HS-27A (cell line): ENCODE results near the gene KDF1.
"Not testable (repeated sequence)": the region's sequence is repeated elsewhere in the genome, so short reads cannot be mapped to it uniquely, and the experiment has no call there.

Experiments used
- DNase-seq: peaks from one replicate; pipeline ENCODE4 v3.0.0-alpha.2; 2012; ENCODE audit warnings: low read depth, missing footprints

Gene KDF1

DNA sequence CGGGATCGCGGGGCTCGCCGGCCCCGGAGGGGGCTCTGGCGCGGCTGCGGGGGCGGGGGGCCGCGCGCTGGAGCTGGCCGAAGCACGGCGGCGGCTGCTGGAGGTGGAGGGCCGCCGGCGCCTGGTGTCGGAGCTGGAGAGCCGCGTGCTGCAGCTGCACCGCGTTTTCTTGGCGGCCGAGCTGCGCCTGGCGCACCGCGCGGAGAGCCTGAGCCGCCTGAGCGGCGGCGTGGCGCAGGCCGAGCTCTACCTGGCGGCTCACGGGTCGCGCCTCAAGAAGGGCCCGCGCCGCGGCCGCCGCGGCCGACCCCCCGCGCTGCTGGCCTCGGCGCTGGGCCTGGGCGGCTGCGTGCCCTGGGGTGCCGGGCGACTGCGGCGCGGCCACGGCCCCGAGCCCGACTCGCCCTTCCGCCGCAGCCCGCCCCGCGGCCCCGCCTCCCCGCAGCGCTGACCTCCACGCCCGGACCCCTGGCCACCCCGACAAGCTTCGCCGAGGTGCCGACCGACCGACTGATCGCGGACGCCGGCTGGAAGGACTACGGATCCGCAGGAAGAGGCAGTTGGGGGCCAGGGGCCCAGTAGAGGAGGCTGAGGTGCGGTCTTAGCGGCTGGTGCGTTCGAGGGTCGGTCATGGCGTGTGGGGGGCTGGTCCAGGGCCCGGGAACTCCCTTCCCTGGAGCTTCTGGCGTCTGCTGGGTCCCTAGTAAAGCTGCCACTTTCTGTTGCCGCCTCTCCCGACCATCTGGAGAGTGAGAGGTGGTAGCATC lies 33.9 kb upstream of the KDF1 start:
- no peak for DNase-seq

DNA sequence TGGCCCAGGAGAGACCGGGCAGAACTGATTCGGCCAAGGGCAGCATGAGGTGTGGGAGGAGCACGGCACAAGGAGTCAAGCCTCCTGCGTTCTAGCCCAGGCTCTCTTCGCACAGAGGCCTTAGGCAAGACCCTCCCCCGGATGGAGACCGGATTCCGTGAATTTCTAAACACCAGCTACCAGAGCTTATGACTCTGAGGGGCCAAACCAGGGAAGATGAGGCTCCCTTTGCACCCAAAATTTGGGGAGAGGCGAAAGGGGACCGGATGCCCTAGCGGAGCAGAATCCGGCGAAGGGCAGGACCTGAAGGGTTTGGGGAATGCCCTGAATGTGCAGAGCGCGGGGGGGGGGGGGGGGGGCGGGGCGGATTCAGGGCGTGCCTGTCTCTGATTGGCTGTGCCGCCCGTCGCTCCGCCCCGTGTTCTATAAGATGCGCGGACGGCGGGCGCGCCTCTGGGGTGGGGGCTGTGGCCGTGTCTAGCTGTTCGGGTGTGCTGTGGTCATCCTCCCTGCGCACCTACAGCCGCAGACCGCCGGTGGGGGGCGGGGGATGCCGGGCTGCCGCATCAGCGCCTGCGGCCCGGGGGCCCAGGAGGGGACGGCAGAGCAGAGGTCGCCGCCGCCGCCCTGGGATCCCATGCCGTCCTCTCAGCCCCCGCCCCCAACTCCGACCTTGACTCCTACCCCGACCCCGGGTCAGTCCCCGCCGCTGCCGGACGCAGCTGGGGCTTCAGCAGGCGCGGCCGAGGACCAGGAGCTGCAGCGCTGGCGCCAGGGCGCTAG lies 33.2 kb upstream of the KDF1 start, which contains the start of gene TRNP1:
Gene TRNP1, plus strand, starts transcription at position 456 of the 783 bp plus-strand sequence. Its CDS starts 95 bp downstream, at position 551.
- DNase-seq: peak; percentile 45

DNA sequence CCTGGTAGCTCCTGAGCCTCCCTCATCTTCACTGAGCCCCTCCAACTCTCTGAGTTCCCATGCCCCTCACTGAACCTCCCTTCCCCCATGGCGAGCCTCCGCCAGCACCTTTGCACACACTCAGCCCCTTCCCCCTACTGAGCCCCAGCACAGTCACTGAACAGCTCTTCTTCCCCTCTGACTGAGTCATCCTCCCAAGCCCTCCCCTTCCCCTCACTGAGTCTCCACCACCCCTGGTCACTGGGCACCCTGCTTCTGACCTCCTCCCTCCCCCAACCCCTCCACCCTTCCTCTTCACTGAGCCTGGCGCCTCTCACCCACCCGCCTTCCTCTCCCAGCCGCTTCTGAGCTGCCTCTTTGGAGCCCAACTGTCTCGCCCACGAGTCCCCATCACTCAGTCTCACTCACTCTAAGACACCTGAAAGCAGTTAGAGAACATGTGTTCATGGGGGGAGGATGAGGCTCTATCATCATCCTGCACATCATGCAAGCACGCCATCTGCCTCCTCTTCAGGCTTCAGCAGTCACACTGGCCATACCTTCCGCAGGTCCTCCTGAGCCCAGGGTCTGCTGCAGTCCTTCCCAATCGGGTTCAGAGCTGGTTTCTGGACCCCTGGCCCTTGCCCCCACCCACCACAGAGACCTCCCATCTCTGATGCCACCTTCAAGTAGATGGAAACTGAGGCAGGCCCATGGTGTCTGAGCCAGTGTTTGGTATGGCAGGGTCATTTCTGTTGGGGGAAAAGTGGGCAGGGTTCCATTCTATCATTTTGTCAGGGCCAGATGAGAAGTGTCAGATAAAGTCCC lies 31.2 kb upstream of the KDF1 start:
- no peak for DNase-seq

DNA sequence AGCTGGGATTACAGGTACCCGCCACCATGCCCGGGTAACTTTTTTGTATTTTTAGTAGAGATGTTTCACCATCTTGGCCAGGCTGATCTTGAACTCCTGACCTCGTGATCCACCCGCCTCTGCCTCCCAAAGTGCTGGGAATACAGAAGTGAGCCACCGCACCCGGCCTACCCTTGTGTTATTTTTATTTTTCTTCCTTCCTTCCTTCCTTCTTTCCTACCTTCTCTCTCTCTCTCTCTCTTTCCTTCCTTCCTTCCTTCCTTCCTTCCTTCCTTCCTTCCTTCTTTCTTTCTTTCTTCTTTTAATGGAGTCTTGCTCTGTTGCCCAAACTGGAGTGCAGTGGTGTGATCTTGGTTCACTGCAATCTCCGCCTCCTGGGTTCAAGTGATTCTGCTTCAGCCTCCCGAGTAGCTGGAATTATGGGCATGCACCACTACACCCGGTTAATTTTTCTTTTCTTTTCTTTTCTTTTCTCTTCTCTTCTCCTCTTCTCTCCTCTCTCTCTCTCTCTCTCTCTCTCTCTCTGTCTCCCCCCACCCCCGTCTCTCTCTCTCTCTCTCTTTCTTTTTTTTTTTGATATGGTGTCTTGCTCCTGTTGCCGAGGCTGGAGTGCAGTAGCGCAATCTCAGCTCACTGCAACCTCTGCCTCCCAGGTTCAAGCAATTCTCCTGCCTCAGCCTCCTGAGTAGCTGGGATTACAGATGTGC lies 29.3 kb upstream of the KDF1 start:
- not testable (repeated sequence) for DNase-seq

DNA sequence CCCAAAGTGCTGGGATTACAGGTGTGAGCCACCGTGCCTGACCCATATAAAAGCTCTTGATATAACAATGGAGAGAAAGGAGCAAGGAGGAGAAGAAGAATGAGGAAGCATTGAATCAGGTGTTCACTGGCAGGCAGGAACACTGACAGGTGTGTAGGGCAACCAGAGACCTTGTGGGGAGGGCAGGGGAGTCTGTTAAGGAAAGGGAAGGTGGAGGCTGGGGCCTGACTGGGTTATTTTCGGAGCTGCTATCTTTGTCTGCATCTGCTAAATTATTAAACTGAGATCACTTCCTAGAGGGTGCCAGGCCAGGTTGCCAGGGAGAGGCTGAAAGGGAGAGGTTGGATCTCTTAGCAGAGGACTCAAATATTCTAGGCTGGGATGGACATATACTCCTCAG lies 26.4 kb upstream of the KDF1 start:
- no peak for DNase-seq

DNA sequence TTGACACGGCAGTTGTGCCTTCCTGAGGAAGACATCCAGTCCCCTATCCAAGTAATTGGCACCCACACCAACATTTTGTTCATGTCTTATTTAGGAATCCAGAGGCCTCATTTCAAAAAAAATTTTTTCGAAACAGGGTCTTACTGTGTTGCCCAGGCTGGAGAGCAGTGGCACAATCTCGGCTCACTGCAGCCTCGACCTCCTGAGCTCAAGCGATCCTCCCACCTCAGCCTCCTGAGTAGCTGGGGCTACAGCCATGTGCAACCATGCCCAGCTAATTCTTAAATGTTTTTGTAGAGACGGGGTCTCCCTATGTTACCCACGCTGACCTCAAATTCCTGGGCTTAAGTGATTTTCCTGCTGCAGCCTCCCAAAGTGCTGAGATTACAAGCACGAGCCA lies 24.0 kb upstream of the KDF1 start:
- no peak for DNase-seq

DNA sequence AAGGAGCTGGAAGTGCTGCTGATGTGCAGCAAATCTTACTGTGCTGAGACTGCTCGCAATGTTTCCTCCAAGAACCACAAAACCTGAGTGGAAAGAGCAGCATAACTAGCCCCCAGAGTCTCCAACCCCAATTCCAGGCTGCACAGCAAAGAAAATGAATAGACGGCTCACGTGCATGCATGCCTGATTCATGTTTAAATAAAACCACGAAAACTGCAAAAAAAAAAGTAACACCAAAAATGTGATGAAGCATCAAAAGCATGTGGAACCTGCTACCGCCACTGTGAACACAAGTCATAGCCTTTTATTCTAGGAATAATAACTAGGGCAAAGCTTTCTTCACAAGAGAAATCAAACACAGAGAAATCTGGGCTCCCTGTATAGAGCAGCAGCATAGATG lies 23.6 kb upstream of the KDF1 start:
- no peak for DNase-seq

DNA sequence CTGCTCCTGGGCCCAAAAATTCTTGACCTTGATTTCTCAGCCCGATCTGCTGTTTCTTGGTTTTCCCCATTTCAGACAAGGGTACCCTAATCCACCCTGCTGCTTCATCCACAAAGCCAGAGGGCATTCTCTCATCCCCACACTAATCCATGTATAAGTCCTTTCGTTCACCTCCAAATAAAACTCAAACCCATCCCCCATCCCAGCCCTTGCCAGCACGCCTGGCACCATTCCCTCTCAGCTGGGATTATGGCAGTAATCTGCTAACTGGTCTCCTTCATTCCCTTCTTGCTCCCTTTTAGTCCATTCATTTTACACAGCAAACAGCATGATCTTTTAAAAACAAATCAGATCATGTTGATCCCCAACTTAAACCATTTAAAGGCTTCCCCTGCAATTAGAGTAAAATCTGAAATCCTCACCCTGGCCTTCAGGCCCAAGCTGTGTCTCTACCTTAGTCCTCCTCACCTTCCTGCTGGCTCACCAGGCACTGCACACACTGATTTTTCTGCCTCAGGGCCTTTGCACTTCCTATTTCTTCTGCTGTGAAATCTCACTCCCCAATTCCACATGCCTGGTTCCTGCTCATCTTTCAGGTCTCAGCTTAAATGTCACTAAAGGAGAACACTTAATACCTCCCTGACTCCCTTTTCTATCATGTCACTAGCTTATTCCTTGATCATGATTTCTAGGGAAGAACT lies 21.0 kb upstream of the KDF1 start:
- DNase-seq: no peak

DNA sequence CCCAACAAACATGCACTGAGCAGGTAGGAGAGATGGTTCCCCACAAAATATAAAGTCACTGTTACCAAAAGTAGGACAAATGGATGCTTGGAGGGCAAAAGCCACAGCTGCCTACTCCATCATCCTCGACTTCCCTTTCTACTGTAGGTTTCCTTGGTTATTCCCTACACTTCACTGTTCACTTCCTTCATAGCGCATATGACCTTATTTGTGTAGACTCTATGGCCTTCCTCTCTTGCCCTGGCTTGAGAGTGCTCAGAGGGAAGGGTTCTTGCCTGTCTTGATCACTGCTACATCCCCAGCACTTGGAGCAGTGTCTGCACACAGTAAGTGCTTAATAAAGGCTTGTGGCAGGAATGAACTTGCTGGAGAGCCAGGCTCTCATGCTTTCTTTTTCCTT lies 18.6 kb upstream of the KDF1 start:
- DNase-seq: no peak

DNA sequence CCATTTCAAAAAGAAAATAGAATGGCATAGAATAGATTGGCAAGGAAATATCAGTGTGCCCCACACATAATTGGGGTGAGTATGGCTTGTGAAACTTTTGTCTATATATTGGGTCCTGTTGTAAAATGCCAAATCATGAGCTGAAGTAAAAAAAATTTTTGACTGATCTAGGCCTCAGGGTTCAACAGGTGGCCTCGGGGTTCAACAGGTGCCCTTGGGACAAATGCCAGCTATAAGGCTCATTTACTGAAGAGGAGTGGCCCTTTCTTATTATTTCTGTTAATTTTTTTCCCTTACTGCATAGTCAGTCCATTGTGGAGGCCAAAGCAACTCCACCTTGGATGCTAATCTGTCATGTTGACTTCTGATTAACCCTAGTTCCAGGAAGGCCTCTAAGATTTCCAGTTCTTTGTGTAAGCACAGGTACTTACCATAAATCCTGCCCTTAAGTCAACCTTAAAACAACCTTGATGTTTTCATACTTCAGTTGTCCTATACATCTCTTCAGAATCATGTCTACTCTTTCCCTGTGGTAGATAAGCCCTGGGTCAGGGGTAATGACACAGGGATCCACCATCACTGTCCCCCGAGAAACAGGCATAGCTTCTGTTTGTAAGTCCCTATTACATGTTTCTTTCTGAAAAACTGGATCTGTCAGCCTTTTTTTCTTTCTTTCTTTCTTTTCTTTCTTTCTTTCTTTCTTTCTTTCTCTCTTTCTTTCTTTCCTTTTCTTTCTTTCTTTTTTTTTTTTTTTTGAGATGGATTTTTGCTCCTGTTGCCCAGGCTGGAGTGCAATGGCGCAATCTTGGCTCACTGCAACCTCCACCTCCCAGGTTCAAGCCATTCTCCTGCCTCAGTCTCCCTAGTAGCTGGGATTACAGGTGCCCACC lies 16.6 kb upstream of the KDF1 start:
- no peak for DNase-seq

DNA sequence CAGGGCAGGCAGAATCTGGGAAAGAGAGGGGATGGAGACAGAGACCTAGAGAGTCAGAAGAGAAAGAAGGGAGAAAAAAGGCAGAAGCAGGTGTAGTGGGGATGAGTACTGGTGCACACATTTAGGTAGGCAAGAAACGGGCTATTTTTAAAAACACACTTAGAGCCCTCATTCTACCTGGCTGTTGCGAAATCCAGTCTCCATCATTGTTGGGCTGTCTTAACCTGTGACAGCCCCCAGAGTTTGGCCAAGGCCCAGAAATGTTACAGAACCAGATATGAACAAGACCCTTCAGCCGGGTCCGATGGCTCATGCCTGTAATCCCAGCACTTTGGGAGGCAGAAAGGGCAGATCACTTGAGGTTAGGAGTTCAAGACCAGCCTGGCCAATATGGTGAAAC lies 12.6 kb upstream of the KDF1 start:
- DNase-seq: no peak

DNA sequence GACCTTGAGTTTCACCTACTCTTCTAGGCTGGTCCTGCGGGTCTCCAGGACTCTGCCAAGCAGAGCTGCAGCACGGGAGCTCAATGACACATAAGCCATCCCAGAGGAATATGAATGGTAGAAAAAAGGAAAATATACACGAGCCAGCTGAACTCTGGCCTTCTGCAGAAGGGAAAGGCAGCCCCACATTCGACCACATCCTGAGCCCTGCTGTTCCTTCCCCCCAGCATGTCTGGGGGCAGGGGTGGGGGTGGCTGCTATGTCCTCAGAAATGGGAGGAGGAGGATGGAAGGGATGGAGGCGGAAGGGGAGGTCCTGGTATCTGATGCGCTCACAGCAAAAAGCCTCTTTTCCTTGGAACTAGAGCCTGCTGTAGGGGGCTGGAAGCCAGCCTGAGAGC lies 12.1 kb upstream of the KDF1 start:
- no peak for DNase-seq

DNA sequence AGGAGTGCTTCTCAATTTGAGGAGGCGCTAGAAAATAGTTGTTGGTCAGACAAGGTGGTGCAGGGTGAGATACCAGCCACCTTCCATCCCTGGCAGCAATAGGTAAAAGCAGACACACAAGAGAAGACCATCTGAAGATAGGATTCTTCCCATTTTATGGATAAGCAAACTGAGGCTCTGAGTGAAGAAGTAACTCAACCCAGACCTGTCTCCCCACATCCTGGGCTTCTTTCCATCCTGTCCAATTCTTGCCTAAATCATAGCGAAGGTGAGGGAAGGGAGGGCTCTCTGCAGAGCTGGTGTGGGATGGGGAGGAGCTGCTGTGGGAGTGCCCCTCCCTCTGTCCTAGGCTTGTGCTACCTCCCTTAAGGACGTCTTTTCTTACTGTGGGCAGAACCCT lies 11.3 kb upstream of the KDF1 start:
- no peak for DNase-seq

DNA sequence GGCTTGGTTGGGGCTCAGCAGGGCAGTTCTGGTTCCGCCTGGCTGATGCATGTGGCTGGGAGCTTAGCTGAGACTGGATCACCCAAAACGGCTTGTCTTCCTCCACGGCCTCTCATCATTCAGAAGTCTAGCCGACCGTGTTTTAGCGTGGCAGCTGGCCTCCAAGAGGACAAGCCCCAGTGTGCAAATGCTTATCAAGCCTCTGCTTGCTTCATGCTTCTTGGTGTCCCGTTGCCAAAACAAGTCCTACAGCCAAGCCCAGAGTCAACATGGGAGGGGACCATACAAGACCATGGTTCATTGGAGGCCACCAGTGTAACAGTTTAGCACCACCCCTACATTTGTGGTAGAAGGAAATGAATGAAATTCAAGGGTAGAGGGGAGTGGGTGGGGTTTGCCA lies 10.5 kb upstream of the KDF1 start:
- DNase-seq: no peak

DNA sequence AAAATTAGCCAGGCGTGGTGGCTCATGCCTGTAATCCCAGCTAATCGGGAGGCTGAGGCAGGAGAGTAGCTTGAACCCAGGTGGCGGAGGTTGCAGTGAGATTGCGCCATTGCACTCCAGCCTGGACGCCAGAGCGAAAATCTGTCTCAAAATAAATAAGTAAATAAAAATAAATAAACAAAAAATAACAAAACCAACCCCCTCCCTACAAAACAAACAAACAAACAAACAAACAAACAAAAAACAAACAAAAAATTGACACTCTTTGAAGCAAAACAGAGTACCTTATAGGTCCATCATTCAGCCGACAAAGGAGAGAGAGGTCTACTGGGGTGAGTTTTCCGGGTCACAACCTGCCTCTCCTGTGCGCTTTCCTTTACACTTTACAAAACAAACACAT lies 5.4 kb upstream of the KDF1 start:
- no peak for DNase-seq

DNA sequence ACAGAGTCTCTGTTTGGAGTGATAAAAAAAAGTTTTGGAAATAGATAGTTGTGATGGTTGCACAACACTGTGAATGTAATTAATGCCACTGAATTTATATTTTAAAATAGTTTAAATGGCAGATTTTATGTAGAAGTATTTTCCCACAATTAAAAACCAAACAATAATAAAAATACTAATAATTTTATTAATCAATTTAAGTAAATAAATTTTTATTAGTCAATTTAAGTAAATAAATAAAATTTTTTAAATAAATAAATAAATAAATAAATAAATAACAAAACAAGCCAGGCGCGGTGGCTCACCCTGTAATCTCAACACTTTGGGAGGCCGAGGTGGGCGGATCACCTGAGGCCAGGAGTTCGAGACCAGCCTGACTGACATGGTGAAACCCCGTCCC lies 4.9 kb upstream of the KDF1 start:
- no peak for DNase-seq

DNA sequence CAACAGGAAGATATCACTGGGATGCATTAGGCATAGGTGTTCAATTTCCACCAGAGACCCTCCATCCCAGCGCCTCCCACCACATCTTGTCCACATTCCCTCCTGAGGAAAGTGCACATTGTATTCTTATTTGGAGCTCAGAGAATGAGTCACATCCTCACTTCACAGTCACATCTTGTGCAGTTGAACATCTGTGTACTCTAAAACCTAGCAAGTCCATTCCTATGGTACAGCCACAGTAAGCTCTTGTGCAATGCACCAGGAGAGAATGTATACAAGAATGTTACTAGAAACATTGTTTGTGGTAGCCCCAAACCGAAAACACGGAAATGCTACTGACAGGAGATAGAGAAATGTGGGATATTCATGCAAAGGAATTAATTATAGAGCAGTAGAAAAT lies 1.6 kb upstream of the KDF1 start:
- peak; percentile 36 for DNase-seq

DNA sequence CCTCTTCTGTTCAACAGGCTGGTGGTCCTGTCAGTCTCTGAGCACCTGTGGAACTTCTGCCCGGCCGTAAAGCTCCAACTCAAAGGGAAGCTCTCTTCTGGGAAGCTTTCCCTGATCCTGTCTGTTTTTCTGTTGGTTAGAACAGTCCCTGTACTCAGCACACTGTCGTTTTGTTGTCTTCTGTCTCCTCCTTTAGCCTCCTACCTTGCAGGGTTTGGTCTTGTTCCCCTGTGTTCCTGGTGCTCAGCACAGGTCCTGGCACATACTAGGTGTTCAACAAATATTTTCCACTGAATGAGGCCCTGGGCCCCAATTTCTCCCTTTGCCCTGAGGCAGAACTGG lies 328 bp upstream of the KDF1 start:
- DNase-seq: no peak

DNA sequence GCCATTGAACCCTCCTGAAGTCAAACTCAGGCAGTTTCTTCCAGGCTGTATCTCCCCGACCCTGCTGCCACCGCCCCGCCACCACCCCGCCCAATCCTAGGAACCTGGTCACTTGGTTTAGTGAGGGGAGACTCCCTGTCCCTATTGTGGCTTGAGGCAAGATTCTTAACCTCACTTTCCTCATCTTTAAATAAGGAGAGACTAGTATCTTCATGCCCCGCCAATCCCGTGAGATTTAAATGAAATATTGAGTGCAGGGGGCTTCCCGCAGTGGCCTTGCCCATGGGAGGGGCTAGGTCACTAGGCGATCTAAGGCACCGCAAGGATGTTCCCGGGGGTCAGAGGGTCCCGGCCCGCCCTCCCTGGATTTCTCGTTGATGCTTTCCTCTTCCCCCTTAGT lies 998 bp downstream of the KDF1 start:
- DNase-seq: no peak

DNA sequence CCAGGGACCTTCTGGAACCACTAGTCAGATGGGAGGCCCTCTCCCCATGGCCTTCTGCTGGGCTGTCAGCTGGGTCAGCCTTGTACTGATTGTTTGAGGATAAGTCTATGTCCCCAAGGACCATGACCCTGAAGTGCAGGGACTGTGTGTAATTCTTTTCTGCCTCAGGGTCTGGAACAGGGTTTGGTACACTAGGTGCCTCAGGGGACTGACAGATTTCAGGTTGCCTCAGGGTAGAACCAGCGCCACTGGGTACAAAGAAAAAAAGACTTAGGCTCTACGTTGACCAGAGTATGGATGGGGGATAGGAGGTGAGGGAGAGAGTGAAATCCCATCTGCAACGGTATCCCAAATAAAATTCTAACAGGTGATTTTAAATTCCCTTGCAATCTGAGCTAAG lies 3.0 kb downstream of the KDF1 start:
- no peak for DNase-seq

DNA sequence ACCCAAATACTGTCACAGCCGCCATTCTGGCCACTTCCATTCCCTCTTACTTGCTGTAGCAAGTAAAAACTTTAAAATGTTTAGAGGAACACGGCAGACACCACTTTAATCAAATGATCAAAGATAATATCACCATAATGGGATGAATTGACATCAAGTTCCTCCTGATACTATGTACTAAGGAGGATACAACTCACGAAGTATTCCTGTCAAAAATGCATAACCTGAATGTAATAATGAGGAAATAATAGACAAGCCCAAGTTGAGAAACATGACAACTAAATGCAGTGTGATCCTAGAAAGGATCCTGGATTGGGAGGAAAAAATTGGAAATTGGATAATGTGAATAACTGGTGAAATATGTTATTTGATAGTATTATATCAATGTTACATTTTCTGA lies 3.9 kb downstream of the KDF1 start:
- DNase-seq: no peak
